NT2/D1 (cell line): ENCODE measurements around the gene SLC23A1.
A peak's percentile ranks its signal among the peaks of the same experiment; 100 is the strongest.
"Not testable (repeated sequence)": the region's sequence is repeated elsewhere in the genome, so short reads cannot be mapped to it uniquely, and the experiment has no call there.

Experiments
- DNase-seq: peaks from one replicate; pipeline ENCODE4 v3.0.0-alpha.2; 2011; ENCODE audit warnings: low read depth, low spot score
- H3K27me3 ChIP-seq: 2 replicates; pipeline ENCODE4 v1.6.0; 2011; ENCODE audit warnings: mild to moderate bottlenecking; ENCODE audit not compliant: insufficient read length, insufficient read depth
- H3K36me3 ChIP-seq: 2 replicates; pipeline ENCODE4 v1.6.1; 2011; ENCODE audit warnings: mild to moderate bottlenecking, low read length, mixed read lengths; ENCODE audit not compliant: insufficient read depth, insufficient read length
- H3K4me1 ChIP-seq: 2 replicates; pipeline ENCODE4 v1.5.1; 2011; ENCODE audit not compliant: insufficient read depth, insufficient read length
- H3K4me3 ChIP-seq: 2 replicates; pipeline ENCODE4 v1.5.1; 2011; ENCODE audit warnings: low read depth; ENCODE audit not compliant: insufficient read length
- H3K9ac ChIP-seq: 2 replicates; pipeline ENCODE4 v1.6.0; 2011; ENCODE audit warnings: low read depth; ENCODE audit not compliant: insufficient read length
- H3K9me3 ChIP-seq: 2 replicates; pipeline ENCODE4 v1.5.1; 2011; ENCODE audit warnings: mild to moderate bottlenecking, low read length; ENCODE audit not compliant: insufficient read depth
- SUZ12 ChIP-seq: IDR thresholded peaks from 2 replicates; pipeline ENCODE4 v1.6.1; 2011; ENCODE audit not compliant: insufficient read length, insufficient read depth; ENCODE audit errors: extremely low read depth
- YY1 ChIP-seq: IDR thresholded peaks from 2 replicates; pipeline ENCODE4 v1.6.1; 2011; ENCODE audit not compliant: insufficient read length, insufficient read depth
- ZNF274 ChIP-seq: IDR thresholded peaks from 2 replicates; pipeline ENCODE4 v1.6.1; 2011; ENCODE audit warnings: mild to moderate bottlenecking, low read depth, low read length

The SLC23A1 gene

GRCh38 chr5:139354186-139354585, 28.9 kb downstream of the SLC23A1 start:
- no peak overlapping the region for H3K9ac ChIP-seq
- H3K9me3 ChIP-seq = no peaks in the 10 kb centered on the region
- no peak for DNase-seq
- H3K4me1 ChIP-seq = no peaks in the 10 kb centered on the region
- no peaks in the 10 kb centered on the region for H3K27me3 ChIP-seq
- H3K4me3 ChIP-seq = no peak overlapping the region
- no peak for TF ChIP-seq ZNF274
- no peak for TF ChIP-seq YY1
- no peak for TF ChIP-seq SUZ12
- peaks cover 3% of the 10 kb centered on the region for H3K36me3 ChIP-seq

GRCh38 chr5:139347863-139348262, 35.2 kb downstream of the SLC23A1 start:
- not testable (repeated sequence) for H3K27me3 ChIP-seq, DNase-seq, H3K9me3 ChIP-seq, H3K9ac ChIP-seq, H3K36me3 ChIP-seq, H3K4me3 ChIP-seq, H3K4me1 ChIP-seq

- H3K4me1 ChIP-seq, DNase-seq, H3K27me3 ChIP-seq, H3K9ac ChIP-seq, H3K4me3 ChIP-seq, H3K36me3 ChIP-seq, H3K9me3 ChIP-seq: not testable (repeated sequence)
Measured at GRCh38 chr5:139345442-139345841, 37.7 kb downstream of the SLC23A1 start.

- Histone ChIP-seq H3K27me3 (no peaks in the 10 kb centered on the region), H3K9me3 (no peaks in the 10 kb centered on the region), H3K36me3 (peaks cover 5% of the 10 kb centered on the region), H3K4me3 (no peak overlapping the region), H3K4me1 (no peaks in the 10 kb centered on the region), H3K9ac (no peak overlapping the region)
- TF ChIP-seq YY1 (no peak), ZNF274 (no peak), SUZ12 (no peak)
- DNase-seq = no peak
Measured at GRCh38 chr5:139344177-139344576, 38.9 kb downstream of the SLC23A1 start.

GRCh38 chr5:139343476-139343875, 39.6 kb downstream of the SLC23A1 start:
- Histone ChIP-seq H3K27me3 (no peaks in the 10 kb centered on the region), H3K9ac (peak overlapping the region; percentile 14), H3K9me3 (no peaks in the 10 kb centered on the region), H3K36me3 (peaks cover 5% of the 10 kb centered on the region), H3K4me3 (peak overlapping the region; percentile 99), H3K4me1 (no peaks in the 10 kb centered on the region)
- TF ChIP-seq ZNF274 (no peak), SUZ12 (no peak), YY1 (no peak)
- DNase-seq = no peak

GRCh38 chr5:139342423-139342723, 40.7 kb downstream of the SLC23A1 start:
- H3K27me3 ChIP-seq = no peaks in the 10 kb centered on the region
- peak overlapping the region; percentile 99 for H3K4me3 ChIP-seq
- DNase-seq = no peak
- no peaks in the 10 kb centered on the region for H3K4me1 ChIP-seq
- peaks cover 5% of the 10 kb centered on the region for H3K36me3 ChIP-seq
- TF ChIP-seq ZNF274 (no peak), SUZ12 (no peak), YY1 (no peak)
- no peaks in the 10 kb centered on the region for H3K9me3 ChIP-seq
- peak overlapping the region; percentile 88 for H3K9ac ChIP-seq

- H3K9ac ChIP-seq = peak within 1 kb of the TSS; percentile 98
- peak within 1 kb of the TSS; percentile 99 for H3K4me3 ChIP-seq
- no peaks in the 10 kb centered on the region for H3K9me3 ChIP-seq
- peak; percentile 94 for DNase-seq
- TF ChIP-seq YY1 (no peak), ZNF274 (no peak), SUZ12 (no peak)
- no peaks in the 10 kb centered on the region for H3K27me3 ChIP-seq
- H3K4me1 ChIP-seq = no peaks in the 10 kb centered on the region
- H3K36me3 ChIP-seq = peaks cover 5% of the 10 kb centered on the region
Measured at GRCh38 chr5:139341689-139342422, 41.2 kb downstream of the SLC23A1 start, which contains the start of gene PAIP2. TSS of gene PAIP2 (plus strand) at chr5:139341854. CDS start at chr5:139363785, 21,931 bp downstream.

GRCh38 chr5:139341187-139341688, 41.9 kb downstream of the SLC23A1 start:
- H3K4me3 ChIP-seq = peak overlapping the region; percentile 40
- TF ChIP-seq SUZ12 = no peak
- no peak for TF ChIP-seq ZNF274
- TF ChIP-seq YY1 = no peak
- no peaks in the 10 kb centered on the region for H3K4me1 ChIP-seq
- no peaks in the 10 kb centered on the region for H3K9me3 ChIP-seq
- no peaks in the 10 kb centered on the region for H3K27me3 ChIP-seq
- H3K9ac ChIP-seq = peak overlapping the region; percentile 74
- no peak for DNase-seq
- H3K36me3 ChIP-seq = no peaks in the 10 kb centered on the region
